PC-3 (cell line): ENCODE measurements around the gene UQCC2. TPM values are rescaled to one million over a fixed set of nuclear protein-coding genes. Genes with fewer than 3 reads are reported as not detected.

ENCODE experiments used
- ATAC-seq: fragments of 200-7000 bp; cut with Tn5 transposase; 2 replicates; pipeline ENCODE4 v1.9.1; 2020; ENCODE audit warnings: mild to moderate bottlenecking, moderate library complexity
- BruUV-seq: library from RNA; stranded (reverse); fragments of 400-500 nt; replicated peaks from 2 replicates; lab custom pipeline; 2021; lab: Mats Ljungman, UMichigan
- CTCF ChIA-PET: fragments of 300-600 bp; sonication (Branson Sonifier 250); formaldehyde crosslinking; loops from one replicate; lab custom pipeline; 2022; ENCODE audit warnings: antibody characterized with exemption; lab: Charles Lee
- POLR2A ChIA-PET: fragments of 300-600 bp; sonication (Branson Sonifier 250); formaldehyde crosslinking; loops from one replicate; lab custom pipeline; 2022; ENCODE audit warnings: antibody characterized with exemption; ENCODE audit not compliant: unreplicated experiment; lab: Charles Lee
- DNase-seq: peaks from one replicate; pipeline ENCODE4 v3.0.0-alpha.2; 2015
- H2AFZ ChIP-seq: fragments of 300-600 bp; sonication (generic); 2 replicates; pipeline ENCODE4 v1.6.0; 2016; ENCODE audit warnings: antibody characterized with exemption, low read length
- H3F3A ChIP-seq: fragments of 300-600 bp; sonication (generic); one replicate; pipeline ENCODE4 v1.6.0; 2017; ENCODE audit warnings: antibody characterized with exemption, low read length, control low read depth, mild to moderate bottlenecking; ENCODE audit not compliant: unreplicated experiment
- H3K27ac ChIP-seq: fragments of 300-600 bp; sonication (generic); 2 replicates; pipeline ENCODE4 v1.5.1; 2016; ENCODE audit warnings: mild to moderate bottlenecking, low read length
- H3K27me3 ChIP-seq: fragments of 300-600 bp; sonication (generic); 2 replicates; pipeline ENCODE4 v1.6.1; 2016; ENCODE audit warnings: low read length, mixed read lengths
- H3K36me3 ChIP-seq: fragments of 300-600 bp; sonication (generic); 2 replicates; pipeline ENCODE4 v1.6.1; 2016; ENCODE audit warnings: low read depth, mixed run types, low read length, mixed read lengths
- H3K4me1 ChIP-seq: fragments of 300-600 bp; sonication (generic); 2 replicates; pipeline ENCODE4 v1.5.1; 2016; ENCODE audit warnings: low read length; ENCODE audit not compliant: insufficient read depth
- H3K4me2 ChIP-seq: fragments of 300-600 bp; sonication (generic); 2 replicates; pipeline ENCODE4 v1.6.0; 2016; ENCODE audit warnings: low read length
- H3K4me3 ChIP-seq: fragments of 300-600 bp; sonication (generic); 2 replicates; pipeline ENCODE4 v1.5.1; 2016; ENCODE audit warnings: mild to moderate bottlenecking, low read length, mixed read lengths
- H3K79me2 ChIP-seq: fragments of 300-600 bp; sonication (generic); 2 replicates; pipeline ENCODE4 v1.6.1; 2017; ENCODE audit warnings: low read length, mixed read lengths
- H3K9ac ChIP-seq: fragments of 300-600 bp; sonication (generic); 2 replicates; pipeline ENCODE4 v1.6.0; 2016; ENCODE audit warnings: mild to moderate bottlenecking, low read length
- H3K9me2 ChIP-seq: fragments of 300-600 bp; sonication (generic); replicated peaks from 2 replicates; pipeline ENCODE4 v1.6.1; 2016; ENCODE audit warnings: mixed run types, low read length, mixed read lengths
- H3K9me3 ChIP-seq: fragments of 300-600 bp; sonication (generic); 2 replicates; pipeline ENCODE4 v1.6.1; 2016; ENCODE audit warnings: low read length, mixed read lengths
- H4K20me1 ChIP-seq: fragments of 300-600 bp; sonication (generic); 2 replicates; pipeline ENCODE4 v1.6.1; 2016; ENCODE audit warnings: low read length, mixed read lengths
- CTCF ChIP-seq: fragments of 300-600 bp; sonication (generic); conservative IDR thresholded peaks from 2 replicates; pipeline ENCODE4 v1.5.1; 2017; ENCODE audit warnings: antibody characterized with exemption, low read depth, mild to moderate bottlenecking, low read length
- EZH2 ChIP-seq: fragments of 300-600 bp; sonication (generic); IDR thresholded peaks from one replicate; pipeline ENCODE4 v1.6.1; 2017; ENCODE audit warnings: antibody characterized with exemption, mild to moderate bottlenecking, low read length; ENCODE audit not compliant: unreplicated experiment
- EZH2phosphoT487 ChIP-seq: fragments of 300-600 bp; sonication (generic); IDR thresholded peaks from 2 replicates; pipeline ENCODE4 v1.6.1; 2018; ENCODE audit warnings: mild to moderate bottlenecking, antibody characterized with exemption, low read length, borderline replicate concordance
- intact Hi-C: fragments of 100-400 bp; cut with micrococcal nuclease; formaldehyde crosslinking; loops from 2 replicates; pipeline ENCODE4 v1.9.0; 2023
- total RNA-seq: library from RNA; depleted of rRNA; stranded (reverse); fragments of >200 nt; gene quantifications from 2 replicates; pipeline ENCODE4 v1.2.3, GENCODE V29; 2014

UQCC2 gene
- total RNA-seq, 1 experiment from 2014 or later, result 107 TPM

- TF ChIP-seq EZH2 (no peak), EZH2phosphoT487 (no peak)
- no peaks in the 10 kb centered on the region for H3K79me2 ChIP-seq
- H3K36me3 ChIP-seq, result peaks cover 12% of the 10 kb centered on the region
- peaks cover 7% of the 10 kb centered on the region for H3K4me1 ChIP-seq
- no peak overlapping the region for H3K4me2 ChIP-seq
- no peaks in the 10 kb centered on the region for H3K27me3 ChIP-seq
- BruUV-seq, result no TSS peak
- no peak overlapping the region for H3K27ac ChIP-seq
- H3K9ac ChIP-seq, result no peak overlapping the region
- DNase-seq (no peak), ATAC-seq (no peak)
- CTCF ChIA-PET, result no interaction called here
- no peaks in the 10 kb centered on the region for H4K20me1 ChIP-seq
- H2AFZ ChIP-seq, result no peak overlapping the region
- intact Hi-C loops, result no loop called here
- POLR2A ChIA-PET, result no interaction called here
- no peaks in the 10 kb centered on the region for H3F3A ChIP-seq
- H3K4me3 ChIP-seq, result no peak overlapping the region
- H3K9me3 ChIP-seq, result no peaks in the 10 kb centered on the region
- no peaks in the 10 kb centered on the region for H3K9me2 ChIP-seq
Observed at GRCh38 chr6:33663727-33664449, 47.6 kb downstream of the UQCC2 start.

DNA sequence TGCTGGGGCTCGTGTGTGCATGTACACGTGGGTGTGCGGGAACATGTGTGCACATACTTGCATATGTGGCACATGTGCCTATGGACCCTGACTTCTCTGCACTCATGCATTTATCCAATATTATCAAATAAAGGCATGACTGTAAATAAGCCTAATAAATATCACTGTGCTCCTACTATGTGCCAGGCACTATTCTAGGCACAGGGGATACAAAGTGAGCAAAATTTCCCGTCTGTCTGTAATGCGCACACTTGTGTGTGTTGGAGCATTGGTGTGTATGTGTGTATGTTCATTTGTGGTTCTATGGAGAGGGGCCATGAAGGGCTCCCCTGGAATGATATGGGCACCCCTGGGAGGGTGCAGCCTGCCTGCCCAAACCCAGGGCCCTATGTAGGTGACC lies 48.5 kb downstream of the UQCC2 start:
- H3K27me3 ChIP-seq, result no peaks in the 10 kb centered on the region
- TF ChIP-seq EZH2 (no peak), CTCF (no peak), EZH2phosphoT487 (no peak)
- BruUV-seq, result no TSS peak
- H2AFZ ChIP-seq, result no peak overlapping the region
- H3K9me3 ChIP-seq, result no peaks in the 10 kb centered on the region
- intact Hi-C loops, result no loop called here
- no peaks in the 10 kb centered on the region for H3K79me2 ChIP-seq
- no peak for ATAC-seq
- no peak for DNase-seq
- H3K9ac ChIP-seq, result no peak overlapping the region
- no peaks in the 10 kb centered on the region for H3K4me1 ChIP-seq
- H3K36me3 ChIP-seq, result peaks cover 9% of the 10 kb centered on the region
- POLR2A ChIA-PET, result no interaction called here
- H3K4me3 ChIP-seq, result no peak overlapping the region
- no peaks in the 10 kb centered on the region for H3F3A ChIP-seq
- H3K9me2 ChIP-seq, result no peaks in the 10 kb centered on the region
- CTCF ChIA-PET, result no interaction called here
- no peaks in the 10 kb centered on the region for H4K20me1 ChIP-seq
- no peak overlapping the region for H3K4me2 ChIP-seq
- H3K27ac ChIP-seq, result no peak overlapping the region

DNA sequence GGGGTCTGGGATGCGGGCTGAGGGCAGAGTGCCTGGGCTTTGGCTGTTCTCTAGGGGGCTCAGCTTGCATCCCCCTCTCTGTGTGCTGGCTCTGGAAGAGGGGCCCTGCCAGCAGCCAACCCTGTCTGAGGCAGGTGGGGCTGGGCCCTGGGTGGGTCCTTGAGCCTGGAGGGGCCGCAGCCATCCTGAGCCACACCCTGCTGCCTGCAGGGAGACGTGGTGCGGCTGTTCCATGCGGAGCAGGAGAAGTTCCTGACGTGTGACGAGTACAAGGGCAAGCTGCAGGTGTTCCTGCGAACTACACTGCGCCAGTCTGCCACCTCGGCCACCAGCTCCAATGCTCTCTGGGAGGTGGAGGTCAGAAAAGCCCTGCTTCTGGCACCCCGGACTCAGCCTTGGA lies 49.2 kb downstream of the UQCC2 start:
- CTCF ChIA-PET, result no interaction called here

More for the DNA sequence above, 49.2 kb downstream of the UQCC2 start:
- Histone ChIP-seq H3K9me2 (no peaks in the 10 kb centered on the region), H3K79me2 (no peaks in the 10 kb centered on the region), H3K4me2 (no peak overlapping the region), H3K4me3 (no peak overlapping the region), H3K27me3 (no peaks in the 10 kb centered on the region), H3K9me3 (no peaks in the 10 kb centered on the region), H3K9ac (no peak overlapping the region), H4K20me1 (no peaks in the 10 kb centered on the region), H3K36me3 (peaks cover 9% of the 10 kb centered on the region), H2AFZ (no peak overlapping the region), H3K27ac (no peak overlapping the region), H3K4me1 (no peaks in the 10 kb centered on the region), H3F3A (no peaks in the 10 kb centered on the region)
- no peak for DNase-seq
- no TSS peak for BruUV-seq
- TF ChIP-seq CTCF (no peak), EZH2 (no peak), EZH2phosphoT487 (no peak)
- intact Hi-C loops, result no loop called here
- POLR2A ChIA-PET, result no interaction called here
- no peak for ATAC-seq
